Hepatocyte (in vitro differentiated cells): ENCODE results near the gene ARL6. TPM values are rescaled to one million over a fixed set of nuclear protein-coding genes. Genes with fewer than 3 reads are reported as not detected.

ENCODE experiments used
- DNase-seq: peaks from one replicate; pipeline ENCODE4 v3.0.0-alpha.2; 2016; ENCODE audit warnings: low spot score
- H2AFZ ChIP-seq: fragments of 200-600 bp; sonication (generic); 2 replicates; pipeline ENCODE4 v1.6.0; 2016; ENCODE audit warnings: antibody characterized with exemption, mild to moderate bottlenecking
- H3K27ac ChIP-seq: fragments of 200-600 bp; sonication (generic); 2 replicates; pipeline ENCODE4 v1.5.1; 2016; ENCODE audit warnings: mild to moderate bottlenecking
- H3K27me3 ChIP-seq: fragments of 200-600 bp; sonication (generic); 2 replicates; pipeline ENCODE4 v1.6.1; 2016
- H3K36me3 ChIP-seq: fragments of 200-600 bp; sonication (generic); replicated peaks from 2 replicates; pipeline ENCODE4 v1.5.1; 2016; ENCODE audit warnings: low read depth; ENCODE audit not compliant: insufficient read depth
- H3K4me1 ChIP-seq: fragments of 200-600 bp; sonication (generic); 2 replicates; pipeline ENCODE4 v1.5.1; 2016; ENCODE audit warnings: mild to moderate bottlenecking, moderate library complexity; ENCODE audit not compliant: insufficient read depth
- H3K4me2 ChIP-seq: fragments of 200-600 bp; sonication (generic); 2 replicates; pipeline ENCODE4 v1.6.0; 2016
- H3K4me3 ChIP-seq: fragments of 200-600 bp; sonication (generic); 2 replicates; pipeline ENCODE4 v1.5.1; 2016; ENCODE audit warnings: mild to moderate bottlenecking
- H3K79me2 ChIP-seq: fragments of 200-600 bp; sonication (generic); 2 replicates; pipeline ENCODE4 v1.6.0; 2017; ENCODE audit warnings: mild to moderate bottlenecking
- H3K9me2 ChIP-seq: fragments of 200-600 bp; sonication (generic); replicated peaks from 2 replicates; pipeline ENCODE4 v1.6.0; 2017; ENCODE audit warnings: mild to moderate bottlenecking; ENCODE audit not compliant: insufficient read depth
- H3K9me3 ChIP-seq: fragments of 200-600 bp; sonication (generic); 2 replicates; pipeline ENCODE4 v1.5.1; 2016; ENCODE audit warnings: low read depth, mild to moderate bottlenecking
- H4K20me1 ChIP-seq: fragments of 200-600 bp; sonication (generic); 2 replicates; pipeline ENCODE4 v1.6.0; 2016; ENCODE audit warnings: mild to moderate bottlenecking; ENCODE audit not compliant: insufficient read depth, poor library complexity, severe bottlenecking
- EZH2 ChIP-seq: fragments of 200-600 bp; sonication (generic); IDR thresholded peaks from 2 replicates; pipeline ENCODE4 v1.6.1; 2016; ENCODE audit warnings: antibody characterized with exemption, mild to moderate bottlenecking, borderline replicate concordance
- EZH2phosphoT487 ChIP-seq: fragments of 200-600 bp; sonication (generic); IDR thresholded peaks from one replicate; pipeline ENCODE4 v1.6.1; 2018; ENCODE audit warnings: antibody characterized with exemption, mild to moderate bottlenecking, low read depth, moderate library complexity; ENCODE audit not compliant: unreplicated experiment, severe bottlenecking
- WGBS: methylation state at CpG from one replicate; pipeline ENCODE4 v1.1.6; 2016; ENCODE audit warnings: low lambda C conversion rate; ENCODE audit errors: missing lambda C conversion rate; 5-methylcytosine and 5-hydroxymethylcytosine counted together
- polyA plus RNA-seq: library from polyadenylated mRNA; unstranded; fragments of >200 nt; fragmentation: Nextera tagmentation; extraction: Ambion mirVana; gene quantifications from 2 replicates; pipeline ENCODE4 v1.2.1, GENCODE V29; 2016
- total RNA-seq: library from RNA; depleted of rRNA; stranded (reverse); fragments of >200 nt; gene quantifications from 2 replicates; pipeline ENCODE4 v1.2.3, GENCODE V29; 2014
- TF ChIP-seq, protein P1 (sequence below): fragments of 200-600 bp; sonication (generic); IDR thresholded peaks from 2 replicates; pipeline ENCODE4 v1.5.1; 2016; ENCODE audit warnings: antibody characterized with exemption, mild to moderate bottlenecking; ENCODE audit not compliant: poor library complexity

ARL6 gene, protein sequence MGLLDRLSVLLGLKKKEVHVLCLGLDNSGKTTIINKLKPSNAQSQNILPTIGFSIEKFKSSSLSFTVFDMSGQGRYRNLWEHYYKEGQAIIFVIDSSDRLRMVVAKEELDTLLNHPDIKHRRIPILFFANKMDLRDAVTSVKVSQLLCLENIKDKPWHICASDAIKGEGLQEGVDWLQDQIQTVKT
- total RNA-seq (8.1 and 8.5 TPM in 2 replicates), polyA plus RNA-seq (3.0 and 4.0 TPM in 2 replicates)

DNA sequence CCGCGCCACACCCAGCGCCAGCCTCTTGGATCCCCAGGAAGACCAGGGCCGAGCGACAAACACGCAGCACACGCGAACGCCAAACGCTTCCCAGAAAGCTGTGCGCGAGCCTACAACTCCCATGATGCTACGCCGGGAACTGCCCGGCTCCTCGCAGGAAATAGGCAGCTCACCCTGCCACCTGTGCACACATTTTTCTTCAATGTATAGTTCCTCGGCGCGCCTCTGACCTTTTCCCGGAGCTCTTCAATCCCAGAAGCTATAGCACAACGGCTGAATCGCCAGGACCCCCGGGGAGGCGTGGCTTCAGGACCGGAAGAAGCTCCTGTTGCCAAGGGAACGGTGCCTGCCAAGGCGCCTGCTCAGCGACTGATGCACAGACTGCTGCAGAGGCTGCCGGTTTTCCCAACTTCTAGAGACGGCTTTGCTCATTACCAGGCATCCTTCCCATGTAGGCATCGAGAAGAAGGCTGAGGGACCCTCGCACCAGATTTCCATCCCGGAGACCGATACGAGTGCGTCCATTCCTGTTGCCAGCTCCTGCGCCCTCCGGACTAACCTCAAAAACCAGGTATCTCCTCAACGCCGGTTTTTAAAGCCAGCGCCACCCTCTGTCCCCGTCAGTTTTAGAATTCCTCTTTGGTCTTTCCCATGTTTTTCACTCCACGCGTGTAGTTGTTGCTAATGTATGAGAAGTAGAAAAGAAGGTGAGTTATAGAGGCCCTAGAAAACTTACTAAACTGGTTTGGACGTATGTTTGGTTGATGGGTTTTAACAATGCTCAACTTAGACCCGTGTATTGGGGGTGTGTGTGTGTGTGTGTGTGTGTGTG, at the start of gene ARL6:
ARL6 (plus strand) TSS at position 352 of the 832 bp plus-strand sequence. CDS start 3,350 bp downstream, outside the sequence.
- Histone ChIP-seq H2AFZ (peak within 1 kb of the TSS; percentile 92), H3K27me3 (no peaks in the 10 kb centered on the region), H3K9me2 (no peaks in the 10 kb centered on the region), H3K9me3 (no peaks in the 10 kb centered on the region), H3K4me3 (peak within 1 kb of the TSS; percentile 76), H3K4me2 (peak within 1 kb of the TSS; percentile 79), H4K20me1 (no peaks in the 10 kb centered on the region), H3K36me3 (peaks cover under 1% of the 10 kb centered on the region), H3K79me2 (peaks cover 18% of the 10 kb centered on the region), H3K27ac (peak within 1 kb of the TSS; percentile 81), H3K4me1 (peaks cover 3% of the 10 kb centered on the region)
- no peak for TF ChIP-seq EZH2phosphoT487
- TF ChIP-seq, protein P1, sequence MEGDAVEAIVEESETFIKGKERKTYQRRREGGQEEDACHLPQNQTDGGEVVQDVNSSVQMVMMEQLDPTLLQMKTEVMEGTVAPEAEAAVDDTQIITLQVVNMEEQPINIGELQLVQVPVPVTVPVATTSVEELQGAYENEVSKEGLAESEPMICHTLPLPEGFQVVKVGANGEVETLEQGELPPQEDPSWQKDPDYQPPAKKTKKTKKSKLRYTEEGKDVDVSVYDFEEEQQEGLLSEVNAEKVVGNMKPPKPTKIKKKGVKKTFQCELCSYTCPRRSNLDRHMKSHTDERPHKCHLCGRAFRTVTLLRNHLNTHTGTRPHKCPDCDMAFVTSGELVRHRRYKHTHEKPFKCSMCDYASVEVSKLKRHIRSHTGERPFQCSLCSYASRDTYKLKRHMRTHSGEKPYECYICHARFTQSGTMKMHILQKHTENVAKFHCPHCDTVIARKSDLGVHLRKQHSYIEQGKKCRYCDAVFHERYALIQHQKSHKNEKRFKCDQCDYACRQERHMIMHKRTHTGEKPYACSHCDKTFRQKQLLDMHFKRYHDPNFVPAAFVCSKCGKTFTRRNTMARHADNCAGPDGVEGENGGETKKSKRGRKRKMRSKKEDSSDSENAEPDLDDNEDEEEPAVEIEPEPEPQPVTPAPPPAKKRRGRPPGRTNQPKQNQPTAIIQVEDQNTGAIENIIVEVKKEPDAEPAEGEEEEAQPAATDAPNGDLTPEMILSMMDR: peak; percentile 25
- WGBS: 2% methylated on average over 46 of the region's 46 CpGs
- DNase-seq: peak; percentile 92

DNA sequence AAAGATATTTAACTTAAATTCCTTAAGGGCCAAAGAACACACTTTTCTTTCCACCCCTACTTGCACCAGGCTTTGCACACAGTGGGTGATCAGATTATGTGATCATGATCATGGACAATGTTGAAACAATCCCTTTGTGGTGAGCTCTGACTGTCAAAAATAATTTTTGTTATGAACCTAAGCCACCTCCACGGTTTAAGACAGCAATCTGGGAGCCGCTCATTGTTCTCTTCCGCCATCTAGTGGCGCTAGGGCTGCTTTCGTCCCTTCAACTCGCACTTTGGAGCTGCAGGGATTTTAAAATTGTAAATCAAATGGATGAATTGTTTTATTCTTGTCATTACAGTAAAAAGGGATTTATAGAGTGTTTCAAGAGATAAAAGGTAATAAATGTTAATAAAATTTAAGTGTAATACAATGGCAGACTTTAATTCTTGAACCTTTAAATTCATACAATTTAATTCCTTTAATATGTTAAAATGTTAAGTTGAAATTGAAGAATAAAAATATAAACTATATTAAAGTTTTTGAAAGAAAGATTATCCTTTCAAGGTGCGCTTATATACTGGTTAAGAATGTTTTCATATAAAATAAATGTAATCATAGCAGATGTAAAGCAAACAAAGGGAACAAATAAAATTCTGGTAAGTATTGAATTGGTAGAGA, 45.3 kb upstream of the ARL6 start:
- Histone ChIP-seq H3K4me3 (no peak overlapping the region), H3K4me1 (no peaks in the 10 kb centered on the region), H3K9me3 (no peaks in the 10 kb centered on the region), H3K27ac (no peak overlapping the region), H3K79me2 (no peaks in the 10 kb centered on the region), H3K36me3 (no peaks in the 10 kb centered on the region), H2AFZ (no peak overlapping the region), H4K20me1 (no peaks in the 10 kb centered on the region), H3K9me2 (no peaks in the 10 kb centered on the region), H3K4me2 (peak overlapping the region; percentile 67), H3K27me3 (no peaks in the 10 kb centered on the region)
- TF ChIP-seq, protein P1: peak; percentile 96
- TF ChIP-seq EZH2phosphoT487 (no peak), EZH2 (no peak)
- DNase-seq: peak; percentile 82
- WGBS: 2% methylated on average over 7 of the region's 7 CpGs

DNA sequence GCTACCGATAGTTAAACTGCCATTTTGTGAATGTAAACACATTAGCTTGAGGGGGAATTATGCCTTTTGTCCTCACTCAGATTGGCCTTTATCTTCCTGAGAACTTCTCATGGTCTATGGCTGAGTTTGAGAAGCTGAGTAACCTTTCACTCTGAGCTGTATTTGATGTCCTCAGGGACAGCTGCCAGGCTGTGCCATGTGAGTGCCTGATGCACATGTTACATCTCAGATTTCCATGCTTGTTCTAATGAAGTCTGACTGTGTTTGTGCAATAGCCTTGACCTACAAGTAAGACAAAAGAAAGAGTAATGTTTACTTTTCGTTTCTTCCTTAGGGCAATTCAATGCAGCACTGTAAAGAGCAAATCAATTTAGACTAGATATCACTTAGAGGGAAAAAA, 44.1 kb upstream of the ARL6 start:
- Histone ChIP-seq H3K4me3 (no peak overlapping the region), H3K9me2 (no peaks in the 10 kb centered on the region), H3K4me2 (no peak overlapping the region), H4K20me1 (no peaks in the 10 kb centered on the region), H3K36me3 (no peaks in the 10 kb centered on the region), H3K27me3 (no peaks in the 10 kb centered on the region), H3K27ac (no peak overlapping the region), H3K79me2 (no peaks in the 10 kb centered on the region), H3K9me3 (no peaks in the 10 kb centered on the region), H2AFZ (no peak overlapping the region), H3K4me1 (no peaks in the 10 kb centered on the region)
- DNase-seq: no peak
- WGBS: 62% methylated on average over 2 of the region's 2 CpGs
- TF ChIP-seq EZH2phosphoT487: no peak
- no peak for TF ChIP-seq EZH2
- TF ChIP-seq, protein P1: no peak
